ENCODE data around the gene MS4A5. TPM values are rescaled to one million over a fixed set of nuclear protein-coding genes. Genes with fewer than 3 reads are reported as not detected.

Gene MS4A5
- total RNA-seq = not detected

- ATAC-seq (no peak), DNase-seq (no peak)
- Mint-ChIP-seq H3K9me3 (ENCODE audit: insufficient read depth) (no peaks in the 10 kb centered on the region), H3K27me3 (ENCODE audit: low read depth) (peaks cover 29% of the 10 kb centered on the region), H3K36me3 (ENCODE audit: low read depth) (no peaks in the 10 kb centered on the region), H3K27ac (no peak within 1 kb of the TSS), H3K4me1 (ENCODE audit: low read depth) (no peaks in the 10 kb centered on the region), H3K4me3 (no peak within 1 kb of the TSS)
- CTCF ChIA-PET = no interaction called here
- POLR2A ChIA-PET = no interaction called here
Measured at GRCh38 chr11:60429272-60429671, at the start of gene MS4A5. Gene MS4A5, plus strand, starts transcription at chr11:60429572. Its CDS starts 103 bp downstream, at chr11:60429675.

GRCh38 chr11:60389279-60389910 lies 40.0 kb upstream of the MS4A5 start:
- ChIA-PET POLR2A (no interaction called here), CTCF (no interaction called here)
- no peaks in the 10 kb centered on the region for H3K36me3 Mint-ChIP-seq (ENCODE audit: low read depth)
- H3K27me3 Mint-ChIP-seq (ENCODE audit: low read depth) = no peaks in the 10 kb centered on the region
- H3K9me3 Mint-ChIP-seq (ENCODE audit: insufficient read depth) = no peaks in the 10 kb centered on the region
- ATAC-seq = no peak
- H3K27ac Mint-ChIP-seq = no peak overlapping the region
- no peak for DNase-seq
- no peaks in the 10 kb centered on the region for H3K4me1 Mint-ChIP-seq (ENCODE audit: low read depth)
- H3K4me3 Mint-ChIP-seq = no peak overlapping the region

GRCh38 chr11:60390419-60390818 lies 39.0 kb upstream of the MS4A5 start:
- DNase-seq (no peak), ATAC-seq (no peak)
- no peaks in the 10 kb centered on the region for H3K4me1 Mint-ChIP-seq (ENCODE audit: low read depth)
- H3K36me3 Mint-ChIP-seq (ENCODE audit: low read depth) = no peaks in the 10 kb centered on the region
- H3K27ac Mint-ChIP-seq = no peak overlapping the region
- H3K27me3 Mint-ChIP-seq (ENCODE audit: low read depth) = no peaks in the 10 kb centered on the region
- no peaks in the 10 kb centered on the region for H3K9me3 Mint-ChIP-seq (ENCODE audit: insufficient read depth)
- CTCF ChIA-PET = no interaction called here
- H3K4me3 Mint-ChIP-seq = no peak overlapping the region
- POLR2A ChIA-PET = no interaction called here

GRCh38 chr11:60392361-60392760 lies 37.0 kb upstream of the MS4A5 start:
- Mint-ChIP-seq H3K27ac (no peak overlapping the region), H3K4me3 (no peak overlapping the region), H3K36me3 (ENCODE audit: low read depth) (no peaks in the 10 kb centered on the region), H3K4me1 (ENCODE audit: low read depth) (peaks cover 2% of the 10 kb centered on the region), H3K9me3 (ENCODE audit: insufficient read depth) (no peaks in the 10 kb centered on the region), H3K27me3 (ENCODE audit: low read depth) (no peaks in the 10 kb centered on the region)
- CTCF ChIA-PET = no interaction called here
- POLR2A ChIA-PET = no interaction called here
- DNase-seq = no peak
- ATAC-seq = no peak

- no peak for DNase-seq
- ChIA-PET POLR2A (no interaction called here), CTCF (no interaction called here)
- Mint-ChIP-seq H3K4me3 (no peak overlapping the region), H3K27me3 (ENCODE audit: low read depth) (no peaks in the 10 kb centered on the region), H3K27ac (no peak overlapping the region), H3K4me1 (ENCODE audit: low read depth) (peaks cover 2% of the 10 kb centered on the region), H3K9me3 (ENCODE audit: insufficient read depth) (no peaks in the 10 kb centered on the region), H3K36me3 (ENCODE audit: low read depth) (no peaks in the 10 kb centered on the region)
- ATAC-seq = no peak
Measured at GRCh38 chr11:60393016-60393415, 36.4 kb upstream of the MS4A5 start.

GRCh38 chr11:60394666-60395380 lies 34.5 kb upstream of the MS4A5 start:
- Mint-ChIP-seq H3K27ac (no peak overlapping the region), H3K9me3 (ENCODE audit: insufficient read depth) (no peaks in the 10 kb centered on the region), H3K27me3 (ENCODE audit: low read depth) (no peaks in the 10 kb centered on the region), H3K36me3 (ENCODE audit: low read depth) (no peaks in the 10 kb centered on the region), H3K4me3 (no peak overlapping the region), H3K4me1 (ENCODE audit: low read depth) (peaks cover 2% of the 10 kb centered on the region)
- DNase-seq (no peak), ATAC-seq (no peak)
- ChIA-PET CTCF (no interaction called here), POLR2A (no interaction called here)

- Mint-ChIP-seq H3K4me3 (no peak within 1 kb of the TSS), H3K27me3 (ENCODE audit: low read depth) (peaks cover 3% of the 10 kb centered on the region), H3K4me1 (ENCODE audit: low read depth) (peaks cover 2% of the 10 kb centered on the region), H3K9me3 (ENCODE audit: insufficient read depth) (no peaks in the 10 kb centered on the region), H3K36me3 (ENCODE audit: low read depth) (no peaks in the 10 kb centered on the region), H3K27ac (no peak within 1 kb of the TSS)
- CTCF ChIA-PET = no interaction called here
- POLR2A ChIA-PET = no interaction called here
- ATAC-seq (no peak), DNase-seq (no peak)
Measured at GRCh38 chr11:60396382-60396781, 33.0 kb upstream of the MS4A5 start, which contains the start of gene MS4A14. Gene MS4A14, plus strand, starts transcription at chr11:60396459. Its CDS starts 120 bp downstream, at chr11:60396579.

- POLR2A ChIA-PET = no interaction called here
- Mint-ChIP-seq H3K27me3 (ENCODE audit: low read depth) (peaks cover 5% of the 10 kb centered on the region), H3K4me1 (ENCODE audit: low read depth) (peaks cover 2% of the 10 kb centered on the region), H3K4me3 (no peak overlapping the region), H3K27ac (no peak overlapping the region), H3K9me3 (ENCODE audit: insufficient read depth) (no peaks in the 10 kb centered on the region), H3K36me3 (ENCODE audit: low read depth) (no peaks in the 10 kb centered on the region)
- no peak for ATAC-seq
- CTCF ChIA-PET = no interaction called here
- no peak for DNase-seq
Measured at GRCh38 chr11:60396799-60397198, 32.6 kb upstream of the MS4A5 start.

- CTCF ChIA-PET = no interaction called here
- DNase-seq (no peak), ATAC-seq (no peak)
- no peaks in the 10 kb centered on the region for H3K9me3 Mint-ChIP-seq (ENCODE audit: insufficient read depth)
- H3K27ac Mint-ChIP-seq = no peak overlapping the region
- H3K4me3 Mint-ChIP-seq = no peak overlapping the region
- H3K27me3 Mint-ChIP-seq (ENCODE audit: low read depth) = peaks cover 7% of the 10 kb centered on the region
- H3K36me3 Mint-ChIP-seq (ENCODE audit: low read depth) = no peaks in the 10 kb centered on the region
- no peaks in the 10 kb centered on the region for H3K4me1 Mint-ChIP-seq (ENCODE audit: low read depth)
- POLR2A ChIA-PET = no interaction called here
Measured at GRCh38 chr11:60420015-60420414, 9.4 kb upstream of the MS4A5 start.

GRCh38 chr11:60422609-60423008 lies 6.8 kb upstream of the MS4A5 start:
- Mint-ChIP-seq H3K27ac (no peak overlapping the region), H3K9me3 (ENCODE audit: insufficient read depth) (no peaks in the 10 kb centered on the region), H3K36me3 (ENCODE audit: low read depth) (no peaks in the 10 kb centered on the region), H3K4me1 (ENCODE audit: low read depth) (no peaks in the 10 kb centered on the region), H3K27me3 (ENCODE audit: low read depth) (peaks cover 3% of the 10 kb centered on the region), H3K4me3 (no peak overlapping the region)
- ATAC-seq (no peak), DNase-seq (no peak)
- CTCF ChIA-PET = no interaction called here
- POLR2A ChIA-PET = no interaction called here

- no peaks in the 10 kb centered on the region for H3K9me3 Mint-ChIP-seq (ENCODE audit: insufficient read depth)
- H3K36me3 Mint-ChIP-seq (ENCODE audit: low read depth) = no peaks in the 10 kb centered on the region
- DNase-seq (no peak), ATAC-seq (no peak)
- H3K4me3 Mint-ChIP-seq = no peak overlapping the region
- POLR2A ChIA-PET = no interaction called here
- H3K27me3 Mint-ChIP-seq (ENCODE audit: low read depth) = peaks cover 22% of the 10 kb centered on the region
- CTCF ChIA-PET = no interaction called here
- no peaks in the 10 kb centered on the region for H3K4me1 Mint-ChIP-seq (ENCODE audit: low read depth)
- H3K27ac Mint-ChIP-seq = no peak overlapping the region
Measured at GRCh38 chr11:60428517-60428916, 855 bp upstream of the MS4A5 start.

GRCh38 chr11:60431251-60431650 lies 1.9 kb downstream of the MS4A5 start:
- no peak for ATAC-seq
- no peak overlapping the region for H3K27ac Mint-ChIP-seq
- ChIA-PET POLR2A (no interaction called here), CTCF (no interaction called here)
- H3K27me3 Mint-ChIP-seq (ENCODE audit: low read depth) = peaks cover 27% of the 10 kb centered on the region
- no peak for DNase-seq
- no peak overlapping the region for H3K4me3 Mint-ChIP-seq
- no peaks in the 10 kb centered on the region for H3K36me3 Mint-ChIP-seq (ENCODE audit: low read depth)
- no peaks in the 10 kb centered on the region for H3K9me3 Mint-ChIP-seq (ENCODE audit: insufficient read depth)
- no peaks in the 10 kb centered on the region for H3K4me1 Mint-ChIP-seq (ENCODE audit: low read depth)

GRCh38 chr11:60433401-60433800 lies 4.0 kb downstream of the MS4A5 start:
- POLR2A ChIA-PET = no interaction called here
- Mint-ChIP-seq H3K9me3 (ENCODE audit: insufficient read depth) (no peaks in the 10 kb centered on the region), H3K27me3 (ENCODE audit: low read depth) (peaks cover 22% of the 10 kb centered on the region), H3K4me1 (ENCODE audit: low read depth) (no peaks in the 10 kb centered on the region), H3K27ac (no peak overlapping the region), H3K4me3 (no peak overlapping the region), H3K36me3 (ENCODE audit: low read depth) (no peaks in the 10 kb centered on the region)
- CTCF ChIA-PET = no interaction called here
- DNase-seq = no peak
- ATAC-seq = no peak
